ENCODE data around the gene NECTIN4. TPM values are rescaled to one million over a fixed set of nuclear protein-coding genes. Genes with fewer than 3 reads are reported as not detected.

The NECTIN4 gene
- total and polyA plus RNA-seq, 2 experiments from 2014 or later, result 0.16 TPM; not detected in 1

GRCh38 chr1:161127649-161128048 lies 38.3 kb upstream of the NECTIN4 start:
- no peak overlapping the region for H3K4me3 Mint-ChIP-seq
- H3K36me3 ChIP-seq (ENCODE audit: insufficient read depth), result peaks cover 36% of the 10 kb centered on the region
- TF ChIP-seq ZNF114 (CRISPR knock-in tag; IDR thresholded peaks at IDR 0.05) (no peak), POLR2AphosphoS5 (IDR thresholded peaks at IDR 0.05; ENCODE audit: low read depth) (no peak), EZH2phosphoT487 (IDR thresholded peaks at IDR 0.05; ENCODE audit: unreplicated experiment) (no peak)
- TF ChIP-seq, protein P1, sequence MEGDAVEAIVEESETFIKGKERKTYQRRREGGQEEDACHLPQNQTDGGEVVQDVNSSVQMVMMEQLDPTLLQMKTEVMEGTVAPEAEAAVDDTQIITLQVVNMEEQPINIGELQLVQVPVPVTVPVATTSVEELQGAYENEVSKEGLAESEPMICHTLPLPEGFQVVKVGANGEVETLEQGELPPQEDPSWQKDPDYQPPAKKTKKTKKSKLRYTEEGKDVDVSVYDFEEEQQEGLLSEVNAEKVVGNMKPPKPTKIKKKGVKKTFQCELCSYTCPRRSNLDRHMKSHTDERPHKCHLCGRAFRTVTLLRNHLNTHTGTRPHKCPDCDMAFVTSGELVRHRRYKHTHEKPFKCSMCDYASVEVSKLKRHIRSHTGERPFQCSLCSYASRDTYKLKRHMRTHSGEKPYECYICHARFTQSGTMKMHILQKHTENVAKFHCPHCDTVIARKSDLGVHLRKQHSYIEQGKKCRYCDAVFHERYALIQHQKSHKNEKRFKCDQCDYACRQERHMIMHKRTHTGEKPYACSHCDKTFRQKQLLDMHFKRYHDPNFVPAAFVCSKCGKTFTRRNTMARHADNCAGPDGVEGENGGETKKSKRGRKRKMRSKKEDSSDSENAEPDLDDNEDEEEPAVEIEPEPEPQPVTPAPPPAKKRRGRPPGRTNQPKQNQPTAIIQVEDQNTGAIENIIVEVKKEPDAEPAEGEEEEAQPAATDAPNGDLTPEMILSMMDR (conservative IDR thresholded peaks at IDR 0.05; ENCODE audit: low read depth in 2 of 2), result no peak
- H3K79me2 ChIP-seq (replicated peaks; ENCODE audit: insufficient read depth), result peaks cover 68% of the 10 kb centered on the region
- H3K27ac ChIP-seq (ENCODE audit: low read depth), result no peak overlapping the region
- no peak overlapping the region for H3K4me3 ChIP-seq
- H3K9me3 Mint-ChIP-seq, result no peaks in the 10 kb centered on the region
- H3F3A ChIP-seq (replicated peaks; ENCODE audit: low read depth), result peaks cover 20% of the 10 kb centered on the region
- H3K9me2 ChIP-seq (ENCODE audit: insufficient read depth), result no peaks in the 10 kb centered on the region; the same call in 1 of the 2 replicates
- no peaks in the 10 kb centered on the region; the same call in none of the 2 replicates for H4K20me1 ChIP-seq (replicated peaks; ENCODE audit: insufficient read depth)
- H3K36me3 Mint-ChIP-seq (ENCODE audit: low read depth), result peaks cover 57% of the 10 kb centered on the region
- H3K27me3 Mint-ChIP-seq (ENCODE audit: insufficient read depth, low read depth, poor library complexity), result peaks cover 7% of the 10 kb centered on the region
- H3K27ac Mint-ChIP-seq, result no peak overlapping the region
- ATAC-seq (no peak), DNase-seq (ENCODE audit: low spot score) (no peak)
- peaks cover 20% of the 10 kb centered on the region for H3K4me1 Mint-ChIP-seq
- H3K27me3 ChIP-seq (ENCODE audit: insufficient read depth), result no peaks in the 10 kb centered on the region
- peaks cover 12% of the 10 kb centered on the region for H3K4me1 ChIP-seq (ENCODE audit: insufficient read depth)
- H2AFZ ChIP-seq, result no peak overlapping the region
- H3K4me2 ChIP-seq, result no peak overlapping the region

GRCh38 chr1:161122967-161123366 lies 33.6 kb upstream of the NECTIN4 start:
- Histone ChIP-seq H3K4me2 (no peak overlapping the region), H3K36me3 (ENCODE audit: insufficient read depth) (peaks cover 36% of the 10 kb centered on the region), H3K9me2 (ENCODE audit: insufficient read depth) (no peaks in the 10 kb centered on the region), H3K27me3 (ENCODE audit: insufficient read depth) (no peaks in the 10 kb centered on the region), H2AFZ (no peak overlapping the region), H3K27ac (ENCODE audit: low read depth) (no peak overlapping the region), H3K4me1 (ENCODE audit: insufficient read depth) (peaks cover 11% of the 10 kb centered on the region), H3F3A (replicated peaks; ENCODE audit: low read depth) (peaks cover 37% of the 10 kb centered on the region), H3K4me3 (no peak overlapping the region), H3K79me2 (replicated peaks; ENCODE audit: insufficient read depth) (peaks cover 33% of the 10 kb centered on the region), H4K20me1 (replicated peaks; ENCODE audit: insufficient read depth) (peaks cover 4% of the 10 kb centered on the region; the same call in 1 of the 2 replicates)
- Mint-ChIP-seq H3K27me3 (ENCODE audit: insufficient read depth, low read depth, poor library complexity) (peaks cover 19% of the 10 kb centered on the region), H3K4me1 (peaks cover 16% of the 10 kb centered on the region), H3K27ac (no peak overlapping the region), H3K9me3 (no peaks in the 10 kb centered on the region), H3K4me3 (no peak overlapping the region), H3K36me3 (ENCODE audit: low read depth) (peaks cover 78% of the 10 kb centered on the region)
- ATAC-seq (no peak), DNase-seq (ENCODE audit: low spot score) (no peak)
- TF ChIP-seq NANOG (IDR thresholded peaks at IDR 0.05; ENCODE audit: borderline replicate concordance) (no peak), EZH2 (IDR thresholded peaks at IDR 0.05; ENCODE audit: low read depth, unreplicated experiment) (no peak), ZNF331 (CRISPR knock-in tag; IDR thresholded peaks at IDR 0.05; ENCODE audit: low read depth) (no peak), ZNF462 (CRISPR knock-in tag; IDR thresholded peaks at IDR 0.05) (no peak), ETS1 (IDR thresholded peaks at IDR 0.05) (no peak), STAT1 (IDR thresholded peaks at IDR 0.05; ENCODE audit: unreplicated experiment) (no peak), ZNF114 (CRISPR knock-in tag; IDR thresholded peaks at IDR 0.05) (no peak)
- TF ChIP-seq, protein P1 (conservative IDR thresholded peaks at IDR 0.05; ENCODE audit: low read depth in 2 of 2), result no peak

Data from GM23338 (cell line).